NCI-H1694 (cell line): ENCODE measurements around the gene CFDP1.

Experiments used
- DNase-seq: peaks from one replicate; lab custom pipeline; 2025; lab: John Stamatoyannopoulos, UW

Gene CFDP1

DNA sequence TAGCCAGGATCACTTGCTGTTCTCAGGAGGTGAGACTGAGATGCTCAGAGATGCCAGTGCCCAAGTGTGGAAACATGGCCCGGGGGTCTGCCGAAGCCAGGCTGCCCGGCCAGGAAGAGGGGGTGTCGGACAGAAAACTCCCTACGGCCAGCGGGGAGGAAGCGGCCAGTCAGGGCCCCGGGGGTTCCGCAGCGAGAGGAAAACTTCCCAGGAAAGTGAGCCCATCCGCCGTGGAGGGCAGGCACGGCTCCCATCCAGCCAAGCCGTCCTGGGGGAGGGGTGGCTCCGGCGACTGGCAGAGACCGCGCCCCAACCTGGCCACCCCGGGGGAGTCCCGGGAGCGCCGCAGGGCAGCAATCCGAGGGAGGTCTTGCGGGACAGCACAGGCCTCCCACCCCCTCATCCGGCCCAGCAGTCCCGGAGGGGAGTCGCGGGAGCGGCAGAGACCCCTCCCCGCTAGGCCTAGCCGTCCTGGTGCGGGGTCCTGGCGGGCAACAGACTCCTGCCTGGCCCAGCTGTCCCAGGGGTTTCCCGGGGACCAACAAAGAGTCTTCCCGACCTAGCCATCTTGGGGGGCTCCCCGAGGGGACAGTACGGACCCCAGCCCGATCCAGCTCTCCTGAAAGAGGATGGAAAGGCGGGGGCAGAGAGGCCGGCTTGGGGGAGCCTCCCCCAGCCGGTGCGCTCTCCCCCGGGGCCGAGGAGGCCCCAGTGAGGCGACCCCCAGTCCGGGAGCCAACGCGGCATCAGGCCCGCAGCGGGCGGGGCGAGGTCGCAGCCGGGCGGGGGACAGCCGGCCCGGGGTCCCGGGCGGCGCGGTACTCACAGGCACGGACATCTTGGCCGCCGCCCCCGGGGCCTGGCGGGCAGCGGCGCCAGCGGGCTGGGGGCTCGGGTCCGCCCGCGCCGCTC, 168.0 kb downstream of the CFDP1 start:
- no peak for DNase-seq

DNA sequence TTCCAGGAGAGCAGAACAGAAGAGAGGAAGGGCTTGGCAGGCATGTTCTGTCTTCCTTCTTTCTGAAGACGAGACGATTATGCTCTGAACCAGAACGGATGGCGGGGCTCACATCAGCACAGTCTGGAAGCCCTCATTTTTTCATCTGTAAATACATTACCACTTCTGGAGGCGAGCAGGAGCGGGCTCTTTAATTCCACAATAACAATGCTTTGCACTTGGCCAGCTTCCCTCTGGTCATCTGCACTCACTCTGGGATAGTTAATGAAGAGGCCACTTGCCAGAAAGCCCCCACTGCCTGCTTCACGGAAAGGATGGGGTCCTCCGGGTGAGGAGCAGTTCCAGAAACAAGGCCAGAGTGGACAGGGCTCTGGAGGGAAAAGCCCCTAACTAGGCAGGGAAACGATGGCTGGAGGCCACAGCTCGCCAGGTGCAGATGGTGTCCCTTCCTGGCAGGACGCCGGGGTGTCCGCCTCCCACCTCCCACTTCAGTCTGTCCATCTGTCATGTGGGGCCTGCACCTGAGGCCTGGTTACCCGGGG, 168.8 kb downstream of the CFDP1 start:
- no peak for DNase-seq

DNA sequence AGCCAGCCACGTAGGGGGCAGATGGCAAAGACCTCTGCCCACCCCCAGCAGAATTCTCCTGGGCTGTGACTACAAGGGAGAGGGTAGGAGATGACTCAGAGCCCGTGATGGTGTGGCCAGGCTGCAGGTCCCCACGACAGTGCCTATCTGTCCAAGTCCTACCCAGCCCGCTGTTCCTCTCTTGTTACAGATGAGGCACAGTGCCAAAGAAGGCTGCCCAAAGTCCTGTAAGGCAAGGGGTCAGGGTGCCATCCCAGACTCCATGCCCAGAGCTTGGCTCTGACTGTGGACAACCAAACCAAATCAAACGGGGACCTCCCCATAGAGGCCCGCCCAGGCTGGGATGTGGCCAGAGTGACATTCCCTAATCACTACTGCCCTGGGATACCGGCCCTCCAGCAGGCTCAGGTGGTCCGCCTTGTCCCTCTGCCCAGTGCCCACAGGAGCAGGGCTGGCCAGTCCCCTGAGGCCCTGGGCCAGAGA, 169.3 kb downstream of the CFDP1 start:
- DNase-seq, result no peak

DNA sequence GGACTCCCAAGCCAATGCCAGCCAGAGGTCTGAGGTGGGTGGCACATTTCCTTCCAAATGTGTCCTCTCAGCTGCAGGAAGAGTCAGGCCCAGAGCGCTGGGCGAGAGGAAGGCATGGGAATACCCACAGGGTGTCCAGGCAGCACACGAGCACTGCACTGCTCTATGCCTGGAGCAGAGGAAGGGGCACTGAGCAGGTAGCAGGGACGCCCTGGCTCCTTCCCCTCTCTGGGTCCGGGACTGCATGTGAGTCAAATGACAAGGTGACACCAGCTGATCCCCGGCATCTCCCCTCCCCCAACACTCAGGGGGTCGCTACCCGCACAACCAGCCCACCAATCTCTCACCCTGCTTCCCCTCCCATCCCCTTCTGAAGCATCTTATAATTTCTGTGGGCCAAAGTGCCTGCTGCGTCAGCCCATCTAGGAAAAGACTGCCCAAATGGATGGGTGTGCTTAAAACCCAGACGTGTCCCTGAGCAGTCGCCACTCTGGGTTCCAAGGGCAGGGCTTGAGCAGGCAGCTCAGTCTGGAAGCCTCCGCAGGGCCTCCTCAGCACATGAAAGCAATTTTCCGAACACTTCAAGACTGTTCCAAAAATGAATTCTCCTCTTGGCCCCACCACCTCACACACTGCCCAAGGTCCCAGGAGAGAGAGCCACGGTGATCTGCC, 169.9 kb downstream of the CFDP1 start:
- DNase-seq, result no peak

DNA sequence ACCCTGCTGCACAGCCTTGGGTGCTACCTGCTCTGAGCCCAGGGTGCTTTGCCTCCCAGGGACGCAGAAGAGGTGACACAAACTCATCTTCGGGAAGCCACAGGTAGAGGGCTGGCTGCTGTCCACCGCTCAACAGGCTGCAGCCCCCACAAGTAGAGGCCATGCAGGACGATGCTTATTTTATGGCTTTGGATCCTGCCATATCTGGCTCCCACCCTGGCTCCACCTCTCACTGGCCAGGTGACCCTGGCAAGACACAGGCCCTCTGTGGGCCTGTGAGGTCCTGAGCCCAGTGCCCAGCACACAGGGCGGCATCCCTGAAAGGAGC, 170.5 kb downstream of the CFDP1 start:
- no peak for DNase-seq

DNA sequence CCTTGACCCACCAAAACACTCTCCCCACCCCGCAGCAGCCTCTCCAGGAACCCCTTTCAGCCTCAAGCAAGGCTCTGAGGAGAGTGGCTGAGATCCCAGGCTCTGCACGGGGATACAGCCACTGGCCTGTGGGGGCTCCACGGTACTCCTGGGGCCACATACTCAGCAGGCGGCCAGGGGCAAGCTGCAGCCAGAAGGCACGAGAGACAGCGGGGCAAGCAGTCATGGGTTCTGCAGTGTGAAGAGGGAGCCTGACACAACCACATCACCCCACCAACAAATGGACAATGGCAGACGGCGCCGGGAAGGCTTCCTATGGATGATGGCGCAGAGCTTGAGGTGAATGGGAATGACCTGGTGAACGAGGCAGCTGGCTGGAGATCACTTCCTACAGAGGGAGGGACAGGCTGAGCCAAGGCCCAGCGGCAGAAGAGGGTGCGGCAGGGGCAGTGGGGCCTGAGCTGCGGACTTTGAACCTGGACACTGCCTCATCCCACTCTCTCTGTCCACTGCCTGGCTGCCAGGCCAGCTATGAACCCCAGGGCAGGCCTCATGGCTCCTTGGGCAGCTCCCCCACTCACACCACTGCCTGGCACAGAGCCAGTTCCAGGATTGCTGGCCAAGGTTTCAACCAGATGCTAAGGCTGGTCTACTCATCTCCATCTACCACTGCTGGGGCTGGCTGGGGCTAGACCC, 171.1 kb downstream of the CFDP1 start:
- no peak for DNase-seq

DNA sequence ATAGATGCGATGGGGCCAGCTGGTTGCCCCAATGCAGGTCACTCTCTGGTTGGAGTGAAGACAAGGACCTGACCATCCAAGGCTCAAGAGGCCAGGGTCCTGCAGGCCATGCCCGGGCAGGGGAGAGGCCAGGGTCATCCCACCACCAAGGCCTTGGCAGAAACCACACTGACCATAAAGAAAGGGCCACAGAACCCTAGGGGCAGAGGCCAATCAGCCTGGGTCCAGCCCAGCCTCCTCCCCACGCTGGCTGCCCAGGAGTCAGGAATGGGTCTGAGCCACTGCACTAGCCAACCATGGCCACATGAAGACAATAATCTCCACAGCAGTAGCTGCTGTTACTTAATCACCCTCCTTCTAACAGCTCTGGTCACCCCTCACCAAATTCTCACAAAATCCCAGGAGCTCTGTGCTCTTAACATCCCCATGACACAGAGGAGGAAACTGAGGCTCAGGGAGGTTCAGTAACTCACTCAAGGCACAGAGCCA, 171.7 kb downstream of the CFDP1 start:
- no peak for DNase-seq

DNA sequence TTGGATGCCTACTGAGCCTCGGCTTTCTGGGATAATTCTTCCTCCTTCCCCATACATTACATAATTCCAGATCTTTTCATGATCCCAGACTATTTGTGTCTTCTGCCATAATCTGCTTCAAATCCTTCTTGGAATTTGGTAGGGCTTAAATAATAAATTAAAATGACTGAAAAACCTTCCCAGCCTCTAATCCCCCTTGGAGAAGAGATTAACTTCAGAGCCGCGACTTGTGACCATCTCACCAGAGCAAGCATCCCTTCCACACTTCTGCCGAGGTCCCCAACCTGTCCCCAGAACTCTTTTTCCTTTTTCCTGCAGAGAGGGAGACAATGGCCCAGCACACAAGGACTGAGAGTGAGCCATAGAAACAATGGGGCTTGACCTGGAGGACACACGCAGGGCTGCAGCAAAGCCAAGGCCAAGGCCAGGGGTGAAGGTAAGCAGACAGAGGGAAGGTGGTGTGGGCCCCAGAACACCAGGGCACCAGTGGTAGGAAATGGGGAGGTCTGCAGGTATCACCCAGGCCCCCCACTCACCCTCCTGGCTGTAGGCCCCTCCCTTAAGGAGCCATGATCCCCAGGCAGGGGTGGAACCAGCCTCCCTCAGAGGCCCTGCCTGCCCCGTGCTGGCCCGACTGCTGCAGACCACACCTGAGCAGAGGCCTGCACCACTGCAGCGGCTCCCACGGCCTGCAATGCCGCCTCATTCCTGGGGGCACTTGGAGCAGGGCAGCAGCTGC, 172.3 kb downstream of the CFDP1 start:
- DNase-seq, result no peak

DNA sequence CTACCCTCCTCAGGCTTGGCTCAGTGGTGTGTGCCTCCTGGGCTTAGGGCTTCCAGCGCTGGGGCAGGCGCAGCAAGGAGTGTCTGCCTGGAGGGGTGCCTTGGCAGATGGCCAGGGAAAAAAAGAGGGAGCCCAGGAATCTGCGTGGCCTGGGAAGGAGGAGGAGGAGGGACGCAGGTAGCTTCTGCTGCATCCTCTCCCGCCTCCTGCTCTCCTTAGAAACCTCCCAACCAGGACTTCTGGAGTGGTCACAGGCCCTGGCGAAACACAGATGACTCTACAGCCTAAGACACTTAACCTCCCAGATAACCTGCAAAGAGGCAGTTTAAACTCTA, 174.5 kb downstream of the CFDP1 start:
- no peak for DNase-seq

DNA sequence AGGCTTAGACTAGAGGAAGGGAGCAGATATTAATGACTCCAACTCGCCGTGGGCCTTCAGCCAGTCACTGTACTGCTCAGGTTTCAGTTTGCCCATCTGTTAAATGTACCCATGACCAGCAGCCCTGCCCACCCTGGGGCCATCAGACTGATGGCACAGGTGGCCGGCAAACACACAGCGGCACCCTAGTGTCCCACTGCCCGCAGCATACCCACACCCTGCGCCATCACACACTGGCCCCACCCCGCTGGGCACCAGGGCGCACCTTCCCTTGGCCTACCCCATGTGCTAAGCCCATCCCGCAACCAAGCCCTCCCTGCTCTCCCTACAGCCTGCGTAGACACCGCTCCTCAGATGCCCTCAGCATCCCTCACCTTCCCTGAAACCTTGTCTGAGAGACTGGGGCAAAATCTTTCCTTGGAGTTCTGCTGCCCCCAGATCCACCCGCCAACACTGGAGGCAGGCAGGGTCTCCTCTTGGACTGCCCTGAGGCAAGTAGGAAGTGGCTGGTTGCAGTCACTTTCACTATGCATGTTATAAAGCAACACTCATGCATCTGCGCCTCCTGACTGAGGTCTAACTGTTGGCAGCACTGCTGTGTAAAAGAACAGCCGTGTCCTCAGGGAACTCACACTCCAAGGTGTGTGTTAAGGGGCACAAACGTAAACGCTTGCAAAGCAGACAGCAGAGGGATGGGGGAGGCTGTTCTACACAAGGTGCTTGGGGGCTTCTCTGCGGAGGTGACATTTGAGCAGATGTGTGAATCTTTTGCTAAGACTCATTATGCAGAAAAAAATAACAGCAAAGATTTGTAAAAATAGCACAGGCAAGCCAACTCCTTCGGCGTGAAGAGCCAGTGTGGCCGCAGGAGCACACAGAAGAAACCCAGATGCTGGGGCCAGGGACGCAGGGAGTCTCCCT, 175.2 kb downstream of the CFDP1 start:
- no peak for DNase-seq

DNA sequence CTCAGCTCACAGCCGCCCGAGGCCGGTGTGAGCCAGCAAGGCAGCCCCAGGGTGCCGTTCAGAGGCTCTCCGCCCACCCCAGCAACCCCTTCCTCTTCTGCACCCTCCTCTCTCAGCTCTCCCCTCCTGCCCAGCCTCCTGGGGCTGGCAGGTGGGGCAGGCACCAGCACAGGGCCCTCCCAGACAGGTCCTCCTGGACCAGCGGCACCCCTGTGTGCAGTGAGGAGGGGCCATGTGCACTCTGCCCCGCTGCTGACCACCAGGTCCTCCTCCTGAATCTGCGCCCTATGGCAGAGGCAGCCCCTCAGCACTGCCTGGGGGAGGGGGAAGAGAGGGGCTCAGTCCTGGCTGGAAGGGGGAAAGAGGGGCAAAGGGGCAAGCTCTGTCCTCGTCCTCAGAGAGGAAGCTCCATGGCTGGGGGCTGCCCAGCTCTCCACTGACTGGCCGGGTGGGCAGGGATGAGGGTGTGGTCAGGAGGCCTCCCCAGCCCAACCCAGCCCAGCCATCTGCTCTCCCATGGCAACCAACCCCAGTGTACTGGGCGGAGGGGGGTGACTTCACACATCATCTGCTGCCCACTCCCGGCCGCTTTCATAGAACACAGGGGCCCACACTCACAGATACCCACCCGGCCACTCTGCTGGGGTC, 176.5 kb downstream of the CFDP1 start:
- no peak for DNase-seq

DNA sequence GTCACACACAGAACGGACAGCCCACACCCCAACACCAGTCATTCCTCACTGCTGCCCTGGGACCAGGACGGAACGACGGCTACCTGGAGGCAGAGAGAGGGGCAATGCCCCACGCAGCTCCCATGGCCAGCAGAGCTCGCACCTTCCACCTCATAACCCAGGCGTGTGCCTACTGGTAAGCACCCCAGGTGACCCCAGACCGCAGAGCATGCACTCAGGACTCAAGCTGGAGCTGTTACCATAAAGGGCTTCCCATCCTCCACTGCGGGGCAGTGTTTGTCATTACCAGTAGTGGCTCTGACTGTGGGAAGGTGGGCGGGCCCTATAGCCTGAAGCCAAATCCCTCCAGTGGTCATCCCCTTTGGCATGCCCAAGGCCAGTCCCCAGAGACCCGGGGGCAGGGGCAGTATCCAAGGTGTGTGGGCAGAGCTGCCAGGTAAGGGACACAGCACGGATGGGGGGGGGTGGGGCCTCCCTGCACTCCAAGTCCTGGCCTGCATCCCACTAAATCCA, 177.2 kb downstream of the CFDP1 start:
- DNase-seq, result no peak

DNA sequence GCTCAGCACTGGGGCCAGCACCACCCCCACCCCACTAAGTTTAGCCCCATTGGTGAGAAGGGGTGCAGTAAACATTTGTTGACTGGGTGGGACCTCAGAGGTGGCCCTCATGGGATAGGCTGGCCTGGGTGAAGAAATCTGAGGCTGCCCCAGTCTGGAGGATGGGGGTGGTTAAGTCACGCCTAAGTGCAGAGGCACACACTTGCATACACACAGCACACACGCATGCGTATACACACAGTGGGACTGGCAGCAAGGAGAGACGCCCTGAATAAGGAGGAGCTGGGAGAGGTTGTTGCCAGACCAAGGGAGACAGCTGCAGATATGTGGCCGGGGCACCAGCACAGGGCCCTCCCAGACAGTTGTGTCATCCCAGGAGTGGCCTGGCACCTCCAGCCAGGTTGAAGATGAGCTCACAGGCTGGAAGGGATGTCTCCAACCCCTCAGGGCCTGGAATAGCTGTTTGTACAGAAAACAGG, 178.9 kb downstream of the CFDP1 start:
- no peak for DNase-seq

DNA sequence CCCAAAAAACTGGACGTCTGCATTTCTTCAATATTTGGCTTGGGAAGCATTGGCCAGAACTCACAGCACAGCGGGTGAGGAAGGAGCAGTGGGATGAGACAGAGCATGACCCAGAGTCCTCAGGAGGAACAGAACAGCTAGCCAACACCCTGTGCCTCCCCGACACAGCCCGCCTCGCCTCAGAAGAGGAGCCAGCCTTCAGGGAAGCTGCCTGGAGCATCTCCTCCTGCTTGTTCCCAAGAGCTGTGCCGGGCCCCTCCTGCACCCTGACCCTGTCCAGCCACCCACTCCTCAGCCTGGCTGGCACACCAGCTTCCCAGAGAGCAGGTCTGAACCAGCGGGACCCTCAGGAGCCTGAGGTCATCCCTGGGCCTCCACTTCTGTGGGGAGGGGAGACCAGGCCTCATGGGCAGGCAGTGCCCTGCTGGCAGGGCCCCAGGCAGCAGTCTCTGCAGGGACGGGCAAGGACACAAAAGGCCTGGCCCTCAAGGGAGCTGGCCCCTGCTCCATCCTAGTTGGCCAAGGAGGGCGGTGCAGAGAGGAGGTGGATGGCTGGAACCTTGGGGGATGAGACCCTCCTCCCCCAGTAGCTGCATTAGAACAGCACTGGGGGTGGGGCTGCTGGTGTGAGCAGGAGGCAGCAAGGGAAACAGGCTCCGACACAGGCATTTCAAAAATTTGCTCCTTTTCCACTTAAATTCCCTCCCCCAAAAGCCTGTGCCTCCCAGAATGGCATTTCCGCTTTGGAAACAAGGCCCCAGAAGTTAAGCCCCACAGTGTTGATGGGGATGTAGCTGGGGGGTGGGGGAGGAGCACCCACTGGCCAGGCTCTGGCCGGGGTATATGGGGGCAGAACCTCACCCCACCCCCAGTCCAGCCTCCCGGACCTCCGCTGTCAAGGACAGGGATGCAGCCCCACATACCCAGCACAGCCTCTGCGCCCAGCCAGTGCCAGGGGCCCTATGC, 180.1 kb downstream of the CFDP1 start:
- DNase-seq, result no peak

DNA sequence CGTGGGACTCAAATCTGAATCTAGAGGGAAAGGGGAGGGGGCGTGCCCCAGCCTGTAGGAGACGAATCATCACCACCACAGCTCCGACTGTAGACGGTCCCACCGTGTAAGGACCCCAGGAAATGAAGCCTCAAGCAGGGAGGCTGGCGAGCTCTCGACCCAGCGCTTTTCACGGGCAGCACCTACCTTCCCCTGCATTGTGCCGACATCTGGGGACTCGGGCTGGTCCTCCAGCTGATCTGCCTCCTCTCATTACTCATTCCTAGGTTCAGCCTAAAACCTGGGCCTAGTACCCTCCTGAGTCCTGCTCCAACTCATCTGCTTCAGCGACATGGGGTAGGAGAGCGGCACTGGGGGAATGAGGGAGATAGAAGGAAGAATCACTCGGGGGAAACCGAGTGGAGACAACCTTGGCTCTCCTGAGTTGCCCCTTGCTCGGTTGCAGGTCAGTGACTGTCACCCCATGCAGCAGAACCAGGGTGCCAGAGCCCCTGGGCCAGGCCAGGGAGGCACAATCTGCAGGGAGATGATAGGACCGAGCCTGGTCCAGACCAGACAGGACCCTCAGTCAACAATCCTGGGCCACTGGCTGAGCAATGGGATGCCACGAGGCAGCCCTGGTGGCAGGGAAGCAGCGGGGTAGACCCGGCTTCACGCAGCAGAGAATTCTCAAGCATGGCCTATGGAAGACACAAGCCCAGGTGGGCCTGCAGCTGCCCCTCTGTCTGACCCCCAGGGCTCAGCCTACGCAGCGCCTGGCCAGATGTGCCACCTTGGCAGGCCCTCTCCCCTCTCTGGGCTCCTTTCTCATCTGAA, 181.0 kb downstream of the CFDP1 start:
- DNase-seq, result no peak

DNA sequence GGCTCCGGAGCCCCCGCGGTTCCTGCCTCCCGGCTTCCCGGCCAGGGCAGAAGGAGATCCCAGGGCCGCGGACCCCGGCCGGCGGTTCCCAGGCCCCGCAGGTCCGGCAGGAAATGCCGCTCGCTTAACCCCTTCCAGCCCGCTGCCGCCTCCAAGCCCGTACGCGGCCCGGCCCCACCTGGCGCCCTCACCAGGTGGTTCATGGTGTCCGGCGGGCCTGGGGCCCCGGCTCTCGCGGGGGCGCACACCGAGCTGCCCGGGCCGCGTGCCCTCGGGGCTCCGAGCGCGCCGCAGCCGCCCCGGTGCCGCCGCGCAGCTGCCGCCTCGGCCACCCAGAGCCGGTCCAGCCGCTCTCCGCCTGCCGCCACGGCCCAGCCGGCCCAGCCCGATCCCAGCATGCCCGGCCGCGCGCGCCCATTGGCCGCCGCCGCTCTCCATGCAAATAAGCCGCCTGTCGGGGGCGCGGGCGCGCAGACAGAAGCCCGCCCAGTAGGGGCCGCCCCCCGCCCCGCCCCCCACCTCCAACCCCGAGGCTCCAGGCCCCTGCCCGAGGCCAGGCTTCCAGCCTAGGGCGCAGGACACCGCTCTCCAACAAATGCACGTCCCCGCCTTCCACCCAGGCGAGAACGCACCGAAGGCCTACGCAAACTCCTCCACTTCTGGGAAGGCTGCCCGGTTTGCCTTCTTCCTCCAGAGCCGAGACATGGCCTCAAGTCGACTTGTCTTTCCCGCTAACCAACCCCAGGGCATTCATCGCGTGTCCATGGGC, 181.8 kb downstream of the CFDP1 start, which contains the start of gene BCAR1:
Gene BCAR1 (minus strand): TSS at position 345 of the 769 bp plus-strand sequence. CDS start 142 bp downstream, at position 203.
- DNase-seq, result no peak

DNA sequence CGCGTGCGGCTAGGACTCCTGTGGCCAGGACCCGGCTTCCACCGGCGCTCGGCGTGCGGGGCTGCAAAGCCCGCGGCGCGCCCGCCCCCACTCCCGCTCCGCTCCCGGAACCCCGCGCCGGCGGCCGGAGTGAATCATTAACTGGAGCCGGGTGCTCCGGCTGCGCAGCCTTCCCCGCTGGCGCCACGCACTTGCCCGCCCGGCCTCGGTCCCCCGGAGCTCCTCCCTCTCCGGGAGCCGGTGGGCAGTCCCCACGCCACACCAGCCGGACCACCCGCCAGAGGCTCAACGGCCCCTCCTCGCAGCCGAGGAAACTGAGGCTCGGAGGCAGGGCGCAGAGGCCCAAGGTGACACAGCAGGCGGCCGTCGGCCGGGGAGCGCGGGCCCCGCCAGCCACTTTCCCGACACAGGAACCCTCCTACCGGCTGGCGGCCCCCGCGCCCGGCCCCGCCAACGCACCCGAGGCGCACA, 182.5 kb downstream of the CFDP1 start:
- DNase-seq, result no peak
